Measurements from ENCODE around the gene VILL. TPM values are rescaled to one million over a fixed set of nuclear protein-coding genes. Genes with fewer than 3 reads are reported as not detected.

Gene VILL
- polyA plus RNA-seq, 1 of the 3 experiments (the other 2 are of a cell fraction) = 8.8 TPM

- Histone ChIP-seq H3K9me3 (no peaks in the 10 kb centered on the region), H3K27me3 (ENCODE audit: insufficient read depth) (no peaks in the 10 kb centered on the region), H2AFZ (ENCODE audit: low read depth) (peak overlapping the region; percentile 99), H3K4me1 (ENCODE audit: control insufficient read depth in 1 of 2, insufficient read depth in 2 of 2, low read depth in 1 of 2, low read length in 1 of 2) (peaks cover 5 to 19% of the 10 kb centered on the region in 2 experiments; a peak in 3 of 4 replicates), H3K79me2 (ENCODE audit: insufficient read depth) (no peaks in the 10 kb centered on the region), H3F3A (replicated peaks; ENCODE audit: insufficient read depth) (peaks cover 4% of the 10 kb centered on the region), H4K20me1 (ENCODE audit: insufficient read depth) (no peaks in the 10 kb centered on the region), H3K9ac (peak overlapping the region; percentile 77; the same call in 1 of the 2 replicates), H3K27ac (ENCODE audit: low read depth in 2 of 2, low read length in 1 of 2) (peak overlapping the region; percentile 54 to 77; a peak in 3 of 4 replicates), H3K4me2 (peak overlapping the region; percentile 89), H3K4me3 (ENCODE audit: low read depth in 2 of 2, low read length in 1 of 2) (peak overlapping the region; percentile 62 to 69), H3K9me2 (no peaks in the 10 kb centered on the region), H3K36me3 (replicated peaks in 1 of 2; ENCODE audit: control insufficient read depth in 1 of 2, insufficient read depth in 2 of 2, low read length in 1 of 2) (no peaks in the 10 kb centered on the region)
- WGBS (ENCODE audit: low lambda C conversion rate) = 39% methylated on average over 2 of the region's 2 CpGs
- TF ChIP-seq TCF12 (IDR thresholded peaks at IDR 0.05) (no peak), NFIC (IDR thresholded peaks at IDR 0.05; ENCODE audit: borderline replicate concordance) (no peak)
- no peak for DNase-seq
- POLR2A ChIA-PET = interaction anchor here (0.7 to 1.0 kb wide), 3 partner anchors 49 to 143 kb away, joined by 3 to 4 read pairs (median 4); partner anchors contain the start of gene ACAA1
- CTCF ChIA-PET = interaction anchor here (0.9 to 1.6 kb wide), 2 partner anchors 139 kb away, joined by 3 to 4 read pairs; no protein-coding TSS in a partner anchor
These were observed 4.0 kb downstream of the VILL start for GRCh38 chr3:37994639-37994972.

- Histone ChIP-seq H3K79me2 (ENCODE audit: insufficient read depth) (no peaks in the 10 kb centered on the region), H3K4me2 (no peak overlapping the region), H3K27ac (ENCODE audit: low read depth in 2 of 2, low read length in 1 of 2) (no peak overlapping the region), H3K36me3 (replicated peaks in 1 of 2; ENCODE audit: control insufficient read depth in 1 of 2, insufficient read depth in 2 of 2, low read length in 1 of 2) (no peaks in the 10 kb centered on the region), H4K20me1 (ENCODE audit: insufficient read depth) (no peaks in the 10 kb centered on the region), H2AFZ (ENCODE audit: low read depth) (no peak overlapping the region), H3K4me1 (ENCODE audit: control insufficient read depth in 1 of 2, insufficient read depth in 2 of 2, low read depth in 1 of 2, low read length in 1 of 2) (peaks cover 5 to 19% of the 10 kb centered on the region in 2 experiments; a peak in 3 of 4 replicates), H3K27me3 (ENCODE audit: insufficient read depth) (no peaks in the 10 kb centered on the region), H3F3A (replicated peaks; ENCODE audit: insufficient read depth) (peaks cover 4% of the 10 kb centered on the region), H3K9ac (no peak overlapping the region), H3K4me3 (ENCODE audit: low read depth in 2 of 2, low read length in 1 of 2) (no peak overlapping the region), H3K9me3 (no peaks in the 10 kb centered on the region), H3K9me2 (no peaks in the 10 kb centered on the region)
- 78% methylated on average over 10 of the region's 10 CpGs for WGBS (ENCODE audit: low lambda C conversion rate)
- ChIA-PET CTCF (interaction anchor here (0.7 to 2.4 kb wide), 25 partner anchors 10 to 484 kb away, joined by 3 to 17 read pairs (median 5); no protein-coding TSS in a partner anchor), POLR2A (interaction anchor here (1.1 kb wide), 1 partner anchor 141 kb away, joined by 3 read pairs; the partner anchor contains the start of gene ACAA1)
- DNase-seq = no peak
- 0 out of 2 replicates have a peak, but pooled peaks have one; percentile 18 for TF ChIP-seq RAD21 (IDR thresholded peaks at IDR 0.05; ENCODE audit: low read length)
- no peak for TF ChIP-seq SMC3 (IDR thresholded peaks at IDR 0.05; ENCODE audit: low read depth, low read length)
These were observed 5.4 kb downstream of the VILL start for GRCh38 chr3:37995652-37996641.

GRCh38 chr3:37996785-37997301 lies 6.3 kb downstream of the VILL start:
- CTCF ChIA-PET = interaction anchor here (0.6 to 2.4 kb wide), 33 partner anchors 9 to 483 kb away, joined by 3 to 17 read pairs (median 4); no protein-coding TSS in a partner anchor
- no peak overlapping the region for H3K4me2 ChIP-seq
- peaks cover 5 to 19% of the 10 kb centered on the region in 2 experiments; a peak in 3 of 4 replicates for H3K4me1 ChIP-seq (ENCODE audit: control insufficient read depth in 1 of 2, insufficient read depth in 2 of 2, low read depth in 1 of 2, low read length in 1 of 2)
- H3K36me3 ChIP-seq (replicated peaks in 1 of 2; ENCODE audit: control insufficient read depth in 1 of 2, insufficient read depth in 2 of 2, low read length in 1 of 2) = peaks cover 0 to 2% of the 10 kb centered on the region in 2 experiments
- H3K27me3 ChIP-seq (ENCODE audit: insufficient read depth) = no peaks in the 10 kb centered on the region
- no peak overlapping the region for H3K4me3 ChIP-seq (ENCODE audit: low read depth in 2 of 2, low read length in 1 of 2)
- no peak overlapping the region for H3K9ac ChIP-seq
- POLR2A ChIA-PET = interaction anchor here (0.6 to 1.1 kb wide), 2 partner anchors 140 to 406 kb away, joined by 3 read pairs; partner anchors contain the start of gene ACAA1
- H3K9me2 ChIP-seq = no peaks in the 10 kb centered on the region
- H4K20me1 ChIP-seq (ENCODE audit: insufficient read depth) = no peaks in the 10 kb centered on the region
- H2AFZ ChIP-seq (ENCODE audit: low read depth) = no peak overlapping the region
- DNase-seq = peak; percentile 82
- no peak overlapping the region for H3K27ac ChIP-seq (ENCODE audit: low read depth in 2 of 2, low read length in 1 of 2)
- no peaks in the 10 kb centered on the region for H3K9me3 ChIP-seq
- H3K79me2 ChIP-seq (ENCODE audit: insufficient read depth) = no peaks in the 10 kb centered on the region
- peaks cover 4% of the 10 kb centered on the region for H3F3A ChIP-seq (replicated peaks; ENCODE audit: insufficient read depth)
- WGBS (ENCODE audit: low lambda C conversion rate) = 44% methylated on average over 7 of the region's 7 CpGs
- TF ChIP-seq USF1 (IDR thresholded peaks at IDR 0.05; ENCODE audit: borderline replicate concordance, low read depth) (peak; percentile 93), PBX3 (IDR thresholded peaks at IDR 0.05) (no peak), RFX5 (IDR thresholded peaks at IDR 0.05; ENCODE audit: low read length) (no peak), SMC3 (IDR thresholded peaks at IDR 0.05; ENCODE audit: low read depth, low read length) (peak; percentile 69), YY1 (IDR thresholded peaks at IDR 0.05; ENCODE audit: low read depth) (no peak), CTCF (IDR thresholded peaks at IDR 0.05) (peak; percentile 82), IRF3 (IDR thresholded peaks at IDR 0.05; ENCODE audit: low read depth, low read length) (no peak), MEF2A (IDR thresholded peaks at IDR 0.05; ENCODE audit: borderline replicate concordance, low read depth) (no peak)

Measured in SK-N-SH (cell line).